Measurements from ENCODE around the gene MAP7D1.
A peak's percentile ranks its signal among the peaks of the same experiment; 100 is the strongest.

MAP7D1 gene

GRCh38 chr1:36142121-36142520 lies 13.8 kb upstream of the MAP7D1 start:
- no peak for TF ChIP-seq CTCF (IDR thresholded peaks at IDR 0.05; ENCODE audit: low read depth, low read length, missing control alignments)
- H3K4me3 ChIP-seq (ENCODE audit: low read depth, low read length) = no peak overlapping the region
- no peaks in the 10 kb centered on the region for H3K27me3 ChIP-seq (replicated peaks)
- H3K27ac ChIP-seq = no peak overlapping the region
- in situ Hi-C loops (cut with HindIII; ENCODE audit: low pct_ligation_motif_present, low sequenced_read_pairs) = no loop called here
- H3K36me3 ChIP-seq (replicated peaks) = peaks cover 19% of the 10 kb centered on the region
- no peak for DNase-seq

GRCh38 chr1:36143424-36143823 lies 12.5 kb upstream of the MAP7D1 start:
- Histone ChIP-seq H3K36me3 (replicated peaks) (peaks cover 6% of the 10 kb centered on the region), H3K27me3 (replicated peaks) (no peaks in the 10 kb centered on the region), H3K27ac (no peak overlapping the region), H3K4me3 (ENCODE audit: low read depth, low read length) (no peak overlapping the region)
- DNase-seq = no peak
- in situ Hi-C loops (cut with HindIII; ENCODE audit: low pct_ligation_motif_present, low sequenced_read_pairs) = no loop called here
- no peak for TF ChIP-seq CTCF (IDR thresholded peaks at IDR 0.05; ENCODE audit: low read depth, low read length, missing control alignments)

GRCh38 chr1:36144413-36144812 lies 11.5 kb upstream of the MAP7D1 start:
- Histone ChIP-seq H3K36me3 (replicated peaks) (peaks cover 6% of the 10 kb centered on the region), H3K27ac (no peak overlapping the region), H3K27me3 (replicated peaks) (no peaks in the 10 kb centered on the region), H3K4me3 (ENCODE audit: low read depth, low read length) (no peak overlapping the region)
- DNase-seq = no peak
- TF ChIP-seq CTCF (IDR thresholded peaks at IDR 0.05; ENCODE audit: low read depth, low read length, missing control alignments) = no peak
- in situ Hi-C loops (cut with HindIII; ENCODE audit: low pct_ligation_motif_present, low sequenced_read_pairs) = no loop called here

- DNase-seq = no peak
- no peak for TF ChIP-seq CTCF (IDR thresholded peaks at IDR 0.05; ENCODE audit: low read depth, low read length, missing control alignments)
- in situ Hi-C loops (cut with HindIII; ENCODE audit: low pct_ligation_motif_present, low sequenced_read_pairs) = no loop called here
- Histone ChIP-seq H3K36me3 (replicated peaks) (no peaks in the 10 kb centered on the region), H3K4me3 (ENCODE audit: low read depth, low read length) (peak overlapping the region; percentile 87), H3K27ac (peak overlapping the region; percentile 94), H3K27me3 (replicated peaks) (no peaks in the 10 kb centered on the region)
Observed at GRCh38 chr1:36148821-36149236, 7.1 kb upstream of the MAP7D1 start.

- Histone ChIP-seq H3K36me3 (replicated peaks) (no peaks in the 10 kb centered on the region), H3K27me3 (replicated peaks) (no peaks in the 10 kb centered on the region), H3K4me3 (ENCODE audit: low read depth, low read length) (peak within 1 kb of the TSS; percentile 87), H3K27ac (peak within 1 kb of the TSS; percentile 98)
- TF ChIP-seq CTCF (IDR thresholded peaks at IDR 0.05; ENCODE audit: low read depth, low read length, missing control alignments) = peak; percentile 98
- in situ Hi-C loops (cut with HindIII; ENCODE audit: low pct_ligation_motif_present, low sequenced_read_pairs) = no loop called here
- DNase-seq = peak; percentile 100
Observed at GRCh38 chr1:36149237-36149972, 6.6 kb upstream of the MAP7D1 start, which contains the start of gene TRAPPC3. Gene TRAPPC3 (minus strand): TSS chr1:36149486. CDS start chr1:36149378, 108 bp downstream.

- DNase-seq = no peak
- H3K4me3 ChIP-seq (ENCODE audit: low read depth, low read length) = no peak overlapping the region
- in situ Hi-C loops (cut with HindIII; ENCODE audit: low pct_ligation_motif_present, low sequenced_read_pairs) = no loop called here
- H3K27me3 ChIP-seq (replicated peaks) = no peaks in the 10 kb centered on the region
- no peak for TF ChIP-seq CTCF (IDR thresholded peaks at IDR 0.05; ENCODE audit: low read depth, low read length, missing control alignments)
- H3K36me3 ChIP-seq (replicated peaks) = no peaks in the 10 kb centered on the region
- peak overlapping the region; percentile 98 for H3K27ac ChIP-seq
Observed at GRCh38 chr1:36149973-36150295, 6.0 kb upstream of the MAP7D1 start.
